Upper lobe of right lung (tissue), 1 donor: Measurements from ENCODE around the gene KIF1A. TPM values are rescaled to one million over a fixed set of nuclear protein-coding genes. Genes with fewer than 3 reads are reported as not detected.

Experiments used
- ATAC-seq: fragments of 200-7000 bp; cut with Tn5 transposase; one replicate; pipeline ENCODE4 v1.9.1; 2020; ENCODE audit warnings: mild to moderate bottlenecking, moderate library complexity
- DNase-seq: peaks from one replicate; pipeline ENCODE4 v3.0.0-alpha.2; 2020
- H3K27ac ChIP-seq: fragments of 200-600 bp; one replicate; pipeline ENCODE4 v1.8.0; 2022
- H3K27me3 ChIP-seq: fragments of 200-600 bp; one replicate; pipeline ENCODE4 v1.8.0; 2022; ENCODE audit warnings: mild to moderate bottlenecking
- H3K36me3 ChIP-seq: fragments of 200-600 bp; one replicate; pipeline ENCODE4 v1.8.0; 2022
- H3K4me1 ChIP-seq: fragments of 200-600 bp; one replicate; pipeline ENCODE4 v1.8.0; 2022
- H3K4me3 ChIP-seq: fragments of 200-600 bp; one replicate; pipeline ENCODE4 v1.8.0; 2022; ENCODE audit warnings: mild to moderate bottlenecking
- H3K9me3 ChIP-seq: fragments of 200-600 bp; one replicate; pipeline ENCODE4 v1.8.0; 2022
- intact Hi-C: fragments of 100-400 bp; cut with DNase I; formaldehyde crosslinking; loops from one replicate; pipeline ENCODE4 v1.11.0; 2022
- total RNA-seq: library from RNA; stranded (reverse); fragmentation: NEBNext Ultra II Directional; extraction: Animal tissue kit (Norgen Biotek cat#: 25700); gene quantifications from one replicate; pipeline ENCODE4 v1.2.1, GENCODE V29; 2021
- TF ChIP-seq, protein P1 (sequence below): fragments of 200-600 bp; IDR thresholded peaks from one replicate; pipeline ENCODE4 v1.8.0; 2022; ENCODE audit warnings: antibody characterized with exemption
- donor health status: DM: no; HTN: yes; CAD: no; lungs with severe emphysema.

Gene KIF1A
- total RNA-seq, 1 donor from 2014 or later = 0.81 TPM

DNA sequence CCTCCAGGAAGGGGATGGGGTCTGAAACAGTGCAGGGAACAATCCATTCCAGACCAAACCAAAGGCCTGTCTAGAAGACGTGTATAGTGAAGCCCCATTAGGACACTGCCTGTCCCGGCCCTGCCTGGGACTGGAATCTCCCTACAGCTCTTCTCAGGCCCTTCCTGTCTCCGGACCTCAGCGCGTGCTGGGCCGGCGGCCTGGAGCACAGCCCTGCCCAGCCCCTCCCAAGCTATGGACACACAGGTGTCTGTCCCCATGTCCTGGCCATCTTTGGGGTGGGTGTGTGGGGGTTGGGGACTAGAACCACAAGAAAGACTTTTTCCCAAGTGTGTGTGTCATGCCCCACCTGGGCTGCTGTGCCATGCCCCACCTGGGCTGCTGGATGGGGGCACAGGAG is 51.8 kb downstream of the KIF1A start:
- Histone ChIP-seq H3K9me3 (no peaks in the 10 kb centered on the region), H3K36me3 (no peaks in the 10 kb centered on the region), H3K27me3 (no peaks in the 10 kb centered on the region), H3K4me3 (no peak overlapping the region), H3K4me1 (no peaks in the 10 kb centered on the region), H3K27ac (no peak overlapping the region)
- TF ChIP-seq, protein P1, sequence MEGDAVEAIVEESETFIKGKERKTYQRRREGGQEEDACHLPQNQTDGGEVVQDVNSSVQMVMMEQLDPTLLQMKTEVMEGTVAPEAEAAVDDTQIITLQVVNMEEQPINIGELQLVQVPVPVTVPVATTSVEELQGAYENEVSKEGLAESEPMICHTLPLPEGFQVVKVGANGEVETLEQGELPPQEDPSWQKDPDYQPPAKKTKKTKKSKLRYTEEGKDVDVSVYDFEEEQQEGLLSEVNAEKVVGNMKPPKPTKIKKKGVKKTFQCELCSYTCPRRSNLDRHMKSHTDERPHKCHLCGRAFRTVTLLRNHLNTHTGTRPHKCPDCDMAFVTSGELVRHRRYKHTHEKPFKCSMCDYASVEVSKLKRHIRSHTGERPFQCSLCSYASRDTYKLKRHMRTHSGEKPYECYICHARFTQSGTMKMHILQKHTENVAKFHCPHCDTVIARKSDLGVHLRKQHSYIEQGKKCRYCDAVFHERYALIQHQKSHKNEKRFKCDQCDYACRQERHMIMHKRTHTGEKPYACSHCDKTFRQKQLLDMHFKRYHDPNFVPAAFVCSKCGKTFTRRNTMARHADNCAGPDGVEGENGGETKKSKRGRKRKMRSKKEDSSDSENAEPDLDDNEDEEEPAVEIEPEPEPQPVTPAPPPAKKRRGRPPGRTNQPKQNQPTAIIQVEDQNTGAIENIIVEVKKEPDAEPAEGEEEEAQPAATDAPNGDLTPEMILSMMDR = no peak
- ATAC-seq (no peak), DNase-seq (no peak)
- intact Hi-C loops = no loop called here

- H3K36me3 ChIP-seq = no peaks in the 10 kb centered on the region
- no peaks in the 10 kb centered on the region for H3K4me1 ChIP-seq
- ATAC-seq (no peak), DNase-seq (no peak)
- H3K27ac ChIP-seq = no peak overlapping the region
- H3K9me3 ChIP-seq = no peaks in the 10 kb centered on the region
- no peak overlapping the region for H3K4me3 ChIP-seq
- intact Hi-C loops = no loop called here
- TF ChIP-seq, protein P1 = no peak
- no peaks in the 10 kb centered on the region for H3K27me3 ChIP-seq
Observed at GRCh38 chr2:240767341-240767740, 52.7 kb downstream of the KIF1A start.

DNA sequence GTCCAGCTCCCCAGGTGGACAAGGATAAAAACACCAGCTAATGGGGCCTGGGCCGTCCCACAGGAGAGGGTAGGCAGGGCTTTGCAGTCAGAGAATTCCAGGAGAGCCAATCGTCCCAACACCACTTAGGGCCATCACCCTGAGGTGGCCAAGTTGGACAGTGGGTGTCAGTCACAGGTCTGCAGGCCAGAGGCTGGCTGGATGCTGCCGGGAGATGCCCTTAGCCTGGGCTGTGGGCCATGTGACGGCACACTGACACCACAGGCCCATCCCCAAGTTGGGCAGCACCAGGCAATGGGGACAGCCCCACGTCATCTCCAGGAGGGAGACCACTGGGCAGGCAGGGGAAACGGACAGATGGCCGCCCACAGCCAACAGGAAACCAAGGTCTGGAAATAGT is 53.9 kb downstream of the KIF1A start:
- H3K36me3 ChIP-seq = no peaks in the 10 kb centered on the region
- no peak for ATAC-seq
- H3K4me3 ChIP-seq = no peak overlapping the region
- TF ChIP-seq, protein P1 = no peak
- H3K4me1 ChIP-seq = no peaks in the 10 kb centered on the region
- no peaks in the 10 kb centered on the region for H3K27me3 ChIP-seq
- no peaks in the 10 kb centered on the region for H3K9me3 ChIP-seq
- DNase-seq = no peak
- no peak overlapping the region for H3K27ac ChIP-seq
- intact Hi-C loops = no loop called here

DNA sequence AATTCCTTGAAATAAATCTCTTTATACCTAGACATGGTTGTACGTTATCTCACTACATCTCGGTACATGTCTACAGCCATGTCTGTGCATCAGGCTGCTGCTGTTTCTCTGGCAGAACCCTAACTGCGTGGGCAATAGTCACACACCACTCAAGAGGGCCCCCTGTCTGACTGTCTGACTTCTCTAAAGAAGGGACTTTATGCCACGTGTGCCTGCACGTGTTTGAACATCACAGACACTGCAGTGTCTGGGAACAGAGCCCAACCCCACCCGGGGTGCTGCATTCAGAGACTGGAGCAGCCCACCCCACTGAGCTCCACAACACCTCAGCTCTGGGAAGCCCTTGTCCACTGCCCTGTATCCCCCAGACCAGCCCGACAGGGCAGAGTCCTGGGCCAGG is 55.0 kb downstream of the KIF1A start:
- no peak for ATAC-seq
- intact Hi-C loops = no loop called here
- H3K27ac ChIP-seq = no peak overlapping the region
- H3K4me1 ChIP-seq = no peaks in the 10 kb centered on the region
- DNase-seq = no peak
- TF ChIP-seq, protein P1 = no peak
- H3K9me3 ChIP-seq = no peaks in the 10 kb centered on the region
- no peaks in the 10 kb centered on the region for H3K36me3 ChIP-seq
- H3K4me3 ChIP-seq = no peak overlapping the region
- no peaks in the 10 kb centered on the region for H3K27me3 ChIP-seq

DNA sequence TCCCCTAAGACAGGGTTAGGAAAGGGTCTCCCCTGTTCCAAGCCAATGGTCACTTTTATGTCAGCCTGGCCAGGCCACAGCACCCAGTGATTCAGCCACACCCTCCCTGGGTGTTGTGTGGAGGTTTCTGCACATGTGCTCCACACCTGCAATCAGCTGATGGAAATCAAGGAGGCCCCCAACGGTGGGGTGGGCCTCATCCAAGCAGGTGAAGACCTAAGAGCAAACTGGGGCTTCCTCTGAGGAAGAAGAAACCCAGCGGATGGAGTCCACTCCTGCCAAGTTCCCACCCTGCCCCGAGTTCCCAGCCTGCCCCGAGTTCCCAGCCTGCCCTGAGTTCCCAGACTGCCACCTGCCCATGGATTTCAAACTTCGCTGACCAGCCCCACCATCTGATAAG is 55.4 kb downstream of the KIF1A start:
- Histone ChIP-seq H3K4me1 (no peaks in the 10 kb centered on the region), H3K27ac (no peak overlapping the region), H3K27me3 (no peaks in the 10 kb centered on the region), H3K9me3 (no peaks in the 10 kb centered on the region), H3K36me3 (no peaks in the 10 kb centered on the region), H3K4me3 (no peak overlapping the region)
- intact Hi-C loops = no loop called here
- TF ChIP-seq, protein P1 = no peak
- ATAC-seq (no peak), DNase-seq (no peak)

- Histone ChIP-seq H3K27ac (no peak overlapping the region), H3K36me3 (no peaks in the 10 kb centered on the region), H3K27me3 (no peaks in the 10 kb centered on the region), H3K4me1 (no peaks in the 10 kb centered on the region), H3K4me3 (no peak overlapping the region), H3K9me3 (no peaks in the 10 kb centered on the region)
- no peak for ATAC-seq
- TF ChIP-seq, protein P1 = no peak
- intact Hi-C loops = no loop called here
- no peak for DNase-seq
Observed at GRCh38 chr2:240762971-240763370, 57.0 kb downstream of the KIF1A start.
